Duodenal mucosa (tissue), 2 donors: ENCODE results near the gene FAM227B.

Source experiments
- H3K27ac ChIP-seq: one replicate; pipeline ENCODE4 v1.7.0; 2013; ENCODE audit warnings: low read depth, low read length
- H3K27me3 ChIP-seq, 2 donors: one replicate each; pipeline ENCODE4 v1.7.0; 2013; ENCODE audit warnings: low read length in 2 of 2, control low read depth in 1 of 2; ENCODE audit not compliant: insufficient read depth in 2 of 2, control insufficient read depth in 1 of 2
- H3K36me3 ChIP-seq, 2 donors: one replicate each; pipeline ENCODE4 v1.7.0; 2013; ENCODE audit warnings: low read length in 2 of 2, control low read depth in 1 of 2; ENCODE audit not compliant: insufficient read depth in 2 of 2, control insufficient read depth in 1 of 2
- H3K4me1 ChIP-seq, 2 donors: one replicate each; pipeline ENCODE4 v1.7.0; 2013; ENCODE audit warnings: low read length in 2 of 2, control low read depth in 1 of 2; ENCODE audit not compliant: insufficient read depth in 2 of 2, control insufficient read depth in 1 of 2
- H3K4me3 ChIP-seq, 2 donors: one replicate each; pipeline ENCODE4 v1.7.0; 2013; ENCODE audit warnings: low read length in 2 of 2, low read depth in 1 of 2
- H3K9ac ChIP-seq, 2 donors: one replicate each; pipeline ENCODE4 v1.7.0; 2013; ENCODE audit warnings: low read length in 2 of 2, low read depth in 1 of 2
- H3K9me3 ChIP-seq, 2 donors: one replicate each; pipeline ENCODE4 v1.7.0; 2013; ENCODE audit warnings: low read length in 2 of 2, control low read depth in 1 of 2; ENCODE audit not compliant: control insufficient read depth in 1 of 2

Gene FAM227B

GRCh38 chr15:49296258-49296657 lies 324.4 kb downstream of the FAM227B start:
- no peaks in the 10 kb centered on the region for H3K4me1 ChIP-seq
- no peaks in the 10 kb centered on the region for H3K9me3 ChIP-seq
- H3K9ac ChIP-seq = no peak overlapping the region
- no peak overlapping the region for H3K27ac ChIP-seq
- peaks cover 5 to 25% of the 10 kb centered on the region in 2 donors for H3K36me3 ChIP-seq
- H3K27me3 ChIP-seq = no peaks in the 10 kb centered on the region
- H3K4me3 ChIP-seq = no peak overlapping the region

GRCh38 chr15:49293941-49294340 lies 326.7 kb downstream of the FAM227B start:
- Histone ChIP-seq H3K9me3 (no peaks in the 10 kb centered on the region), H3K36me3 (peaks cover 14 to 39% of the 10 kb centered on the region in 2 donors), H3K27ac (no peak overlapping the region), H3K9ac (no peak overlapping the region), H3K4me3 (no peak overlapping the region), H3K27me3 (no peaks in the 10 kb centered on the region), H3K4me1 (no peaks in the 10 kb centered on the region)

DNA sequence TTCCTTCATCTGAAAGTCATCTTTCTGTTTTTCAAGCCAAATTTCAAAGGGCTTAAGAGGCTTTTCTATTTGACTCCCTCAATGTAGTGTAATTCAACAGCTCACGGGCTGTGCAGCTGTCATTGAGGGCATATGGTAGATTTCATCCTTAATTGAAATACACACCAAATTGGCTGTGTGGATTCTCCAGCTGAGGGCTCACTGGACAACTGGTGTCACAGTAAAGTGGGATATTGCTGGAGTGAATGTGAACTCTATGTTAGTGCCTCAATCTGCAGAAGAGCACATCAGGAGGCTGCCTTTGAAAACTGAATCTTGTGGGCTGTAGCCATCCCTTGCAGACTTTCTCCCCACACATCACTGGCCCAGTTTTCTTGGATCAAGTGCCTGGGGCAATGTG lies 330.4 kb downstream of the FAM227B start:
- no peaks in the 10 kb centered on the region for H3K4me1 ChIP-seq
- H3K9me3 ChIP-seq = no peaks in the 10 kb centered on the region
- no peak overlapping the region for H3K27ac ChIP-seq
- no peak overlapping the region for H3K4me3 ChIP-seq
- H3K36me3 ChIP-seq = peaks cover 22 to 57% of the 10 kb centered on the region in 2 donors
- no peak overlapping the region for H3K9ac ChIP-seq
- H3K27me3 ChIP-seq = no peaks in the 10 kb centered on the region

- Histone ChIP-seq H3K27me3 (no peaks in the 10 kb centered on the region), H3K4me1 (no peaks in the 10 kb centered on the region), H3K27ac (no peak overlapping the region), H3K36me3 (peaks cover 34 to 59% of the 10 kb centered on the region in 2 donors), H3K9me3 (no peaks in the 10 kb centered on the region), H3K9ac (no peak overlapping the region), H3K4me3 (no peak overlapping the region)
Measured at GRCh38 chr15:49288391-49288790, 332.2 kb downstream of the FAM227B start.

- H3K9ac ChIP-seq = no peak overlapping the region
- no peaks in the 10 kb centered on the region for H3K9me3 ChIP-seq
- peaks cover 29 to 55% of the 10 kb centered on the region in 2 donors for H3K36me3 ChIP-seq
- no peaks in the 10 kb centered on the region for H3K4me1 ChIP-seq
- no peak overlapping the region for H3K4me3 ChIP-seq
- H3K27me3 ChIP-seq = no peaks in the 10 kb centered on the region
- no peak overlapping the region for H3K27ac ChIP-seq
Measured at GRCh38 chr15:49287481-49287880, 333.1 kb downstream of the FAM227B start.

- H3K9me3 ChIP-seq = no peaks in the 10 kb centered on the region
- H3K9ac ChIP-seq = no peak overlapping the region
- peaks cover 32 to 49% of the 10 kb centered on the region in 2 donors for H3K36me3 ChIP-seq
- no peak overlapping the region for H3K27ac ChIP-seq
- no peaks in the 10 kb centered on the region for H3K27me3 ChIP-seq
- H3K4me1 ChIP-seq = no peaks in the 10 kb centered on the region
- H3K4me3 ChIP-seq = no peak overlapping the region
Measured at GRCh38 chr15:49286649-49287404, 333.8 kb downstream of the FAM227B start.

DNA sequence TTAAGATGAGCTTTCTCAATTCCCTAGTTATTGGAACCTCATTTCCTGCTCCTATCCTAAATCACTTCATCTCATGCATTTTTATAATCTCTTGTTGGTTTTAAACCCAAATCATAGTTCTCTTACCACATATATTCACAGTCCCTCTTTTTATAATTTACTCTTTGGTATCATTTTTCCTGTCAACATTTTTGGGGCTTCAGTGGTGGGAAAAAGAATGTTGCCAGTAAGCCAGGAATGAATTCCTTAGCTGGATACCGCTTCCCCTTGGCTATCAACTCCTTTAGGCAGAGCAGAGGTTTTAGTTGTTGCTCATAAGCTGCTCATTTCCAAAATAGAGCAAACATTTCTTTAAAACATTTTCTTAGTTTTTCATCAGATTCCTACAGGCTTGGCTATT lies 338.3 kb downstream of the FAM227B start:
- no peak overlapping the region for H3K9ac ChIP-seq
- peaks cover 25 to 27% of the 10 kb centered on the region in 2 donors for H3K36me3 ChIP-seq
- no peaks in the 10 kb centered on the region for H3K9me3 ChIP-seq
- no peak overlapping the region for H3K27ac ChIP-seq
- H3K27me3 ChIP-seq = no peaks in the 10 kb centered on the region
- no peaks in the 10 kb centered on the region for H3K4me1 ChIP-seq
- no peak overlapping the region for H3K4me3 ChIP-seq

- Histone ChIP-seq H3K36me3 (peaks cover 19 to 20% of the 10 kb centered on the region in 2 donors), H3K9ac (no peak overlapping the region)
Measured at GRCh38 chr15:49279521-49280456, 340.8 kb downstream of the FAM227B start.

GRCh38 chr15:49278751-49279150 lies 341.9 kb downstream of the FAM227B start:
- H3K4me3 ChIP-seq = no peak overlapping the region
- H3K9me3 ChIP-seq = no peaks in the 10 kb centered on the region
- H3K27ac ChIP-seq = no peak overlapping the region
- H3K4me1 ChIP-seq = no peaks in the 10 kb centered on the region
- no peaks in the 10 kb centered on the region for H3K27me3 ChIP-seq
- no peak overlapping the region for H3K9ac ChIP-seq
- H3K36me3 ChIP-seq = peaks cover 12 to 18% of the 10 kb centered on the region in 2 donors

More at GRCh38 chr15:49279521-49280456, 340.8 kb downstream of the FAM227B start:
- Histone ChIP-seq H3K9me3 (no peaks in the 10 kb centered on the region), H3K27me3 (no peaks in the 10 kb centered on the region), H3K4me3 (no peak overlapping the region), H3K27ac (no peak overlapping the region), H3K4me1 (no peaks in the 10 kb centered on the region)
